GM21528 (cell line): ENCODE measurements around the gene KCNQ2.
"Not testable (repeated sequence)": the region's sequence is repeated elsewhere in the genome, so short reads cannot be mapped to it uniquely, and the experiment has no call there.

Experiments
- ATAC-seq: cut with Tn5 transposase; IDR thresholded peaks from one replicate; pipeline ENCODE4 v1.9.1; 2021; ENCODE audit warnings: mild to moderate bottlenecking, moderate library complexity; ENCODE audit not compliant: unreplicated experiment, low FRiP score

The KCNQ2 gene

DNA sequence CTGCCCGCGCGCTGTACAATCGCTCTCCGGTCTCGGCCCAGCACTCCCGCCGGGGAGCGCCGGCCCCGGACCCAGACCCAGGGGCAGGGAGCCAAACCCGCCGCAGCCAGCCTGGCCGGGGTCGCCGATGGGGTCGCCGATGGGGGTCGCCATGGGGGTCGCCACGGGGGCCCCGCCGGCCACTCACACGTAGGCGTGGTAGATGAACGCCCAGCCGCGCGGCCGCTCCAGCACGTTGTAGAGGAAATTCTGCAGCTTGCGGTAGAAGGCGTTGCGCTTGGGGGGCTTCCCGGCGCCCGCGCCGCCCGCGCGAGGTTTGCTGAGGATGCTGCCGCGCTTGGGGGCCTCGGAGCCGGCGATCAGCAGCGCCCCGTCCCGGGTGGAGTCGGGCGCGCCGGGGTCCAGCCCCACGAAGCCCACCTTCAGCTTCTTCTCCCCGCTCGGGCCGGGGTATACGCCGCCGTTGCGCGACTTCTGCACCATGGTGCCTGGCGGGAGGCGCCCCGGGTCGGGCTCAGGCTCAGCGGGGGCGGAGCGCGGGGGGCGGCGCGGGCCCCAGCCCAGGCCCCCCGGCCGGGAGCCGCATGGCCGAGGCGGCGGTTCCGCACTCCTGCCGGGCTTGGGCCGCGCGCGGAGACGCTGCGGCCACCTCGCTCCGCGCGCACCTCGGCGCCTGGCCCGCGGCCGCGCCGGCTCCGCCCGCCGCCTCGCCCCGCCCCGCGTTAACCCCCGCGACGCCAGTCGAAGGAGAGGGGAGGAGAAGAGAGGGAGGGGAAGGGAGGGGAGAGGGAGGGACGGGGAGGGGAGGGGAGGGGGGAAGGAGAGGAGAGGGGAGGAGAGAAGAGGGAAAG, at the start of gene KCNQ2:
Gene KCNQ2, minus strand, starts transcription at position 675 of the 851 bp plus-strand sequence. Its CDS starts 192 bp downstream, at position 483.
- ATAC-seq = no peak

DNA sequence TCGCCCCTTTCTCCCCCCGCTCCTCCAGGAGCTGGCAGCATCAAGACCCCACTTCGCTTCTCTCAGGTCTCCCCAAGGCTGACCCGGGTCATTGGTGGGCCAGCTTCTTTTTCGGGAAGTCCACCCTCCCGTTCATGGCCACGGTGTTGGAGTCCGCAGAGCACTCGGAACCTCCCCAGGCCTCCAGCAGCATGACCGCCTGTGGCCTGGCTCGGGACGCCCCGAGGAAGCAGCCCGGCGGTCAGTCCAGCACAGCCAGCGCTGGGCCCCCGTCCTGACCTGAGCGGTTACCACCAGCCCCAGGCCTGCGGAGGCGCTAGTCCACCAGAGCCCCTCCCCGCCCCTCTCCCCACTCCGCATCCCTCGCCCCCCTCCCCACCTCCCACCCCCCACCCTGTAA, 49.1 kb upstream of the KCNQ2 start:
- ATAC-seq = no peak

DNA sequence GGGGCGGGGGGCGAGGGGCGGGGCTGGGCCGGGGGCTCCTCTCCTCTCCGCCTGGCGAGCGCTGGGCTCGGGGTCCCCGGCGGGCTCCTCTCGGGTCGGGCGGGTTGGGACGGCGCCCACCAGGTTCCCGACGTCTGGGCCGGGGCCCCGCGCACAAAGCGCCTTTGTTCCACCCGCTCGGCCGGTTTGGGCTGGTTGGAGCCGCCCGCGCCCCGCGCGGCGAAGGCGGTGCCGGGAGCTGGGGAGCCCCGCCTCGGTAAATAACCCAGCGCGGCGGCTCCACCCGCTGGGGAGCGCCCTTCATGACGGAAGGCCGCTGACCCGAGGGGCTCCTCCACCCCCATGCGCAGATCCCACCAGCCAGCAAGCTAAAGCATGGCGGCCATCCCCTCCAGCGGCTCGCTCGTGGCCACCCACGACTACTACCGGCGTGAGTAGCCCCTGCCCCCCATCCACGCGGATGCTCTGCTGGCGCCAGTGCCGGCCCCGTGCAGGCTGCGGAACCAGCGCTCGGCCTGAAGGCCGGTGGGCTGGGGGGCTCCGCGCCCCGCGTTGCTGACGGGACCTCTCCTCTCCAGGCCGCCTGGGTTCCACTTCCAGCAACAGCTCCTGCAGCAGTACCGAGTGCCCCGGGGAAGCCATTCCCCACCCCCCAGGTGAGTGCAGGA, 48.6 kb upstream of the KCNQ2 start:
- ATAC-seq = peak; percentile 25

DNA sequence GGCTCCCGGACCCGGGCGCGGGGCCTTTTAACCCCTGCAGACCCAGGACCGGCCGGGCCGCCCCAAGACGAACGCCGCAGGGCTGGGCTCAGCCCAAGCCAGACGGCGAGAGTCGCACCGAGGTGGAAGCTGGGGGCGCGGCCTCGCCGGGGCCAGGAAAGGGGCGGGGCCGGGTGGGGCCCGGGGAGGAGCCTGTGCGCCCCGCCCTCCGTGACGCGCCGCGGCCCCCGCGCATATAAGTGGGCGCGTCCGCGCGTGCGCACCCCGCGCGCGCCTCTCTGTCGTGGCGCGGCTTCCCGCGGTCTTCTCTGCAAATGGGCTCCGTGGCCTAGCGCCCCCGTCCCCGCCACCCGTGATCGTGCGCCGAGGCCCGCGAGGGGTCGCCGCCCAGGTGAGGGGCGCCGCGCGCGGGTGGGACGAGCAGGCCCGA, 48.1 kb upstream of the KCNQ2 start, which contains the start of gene PPDPF:
Gene PPDPF, plus strand, starts transcription at position 262 of the 430 bp plus-strand sequence. CDS start 544 bp downstream, outside the sequence.
- peak; percentile 66 for ATAC-seq

DNA sequence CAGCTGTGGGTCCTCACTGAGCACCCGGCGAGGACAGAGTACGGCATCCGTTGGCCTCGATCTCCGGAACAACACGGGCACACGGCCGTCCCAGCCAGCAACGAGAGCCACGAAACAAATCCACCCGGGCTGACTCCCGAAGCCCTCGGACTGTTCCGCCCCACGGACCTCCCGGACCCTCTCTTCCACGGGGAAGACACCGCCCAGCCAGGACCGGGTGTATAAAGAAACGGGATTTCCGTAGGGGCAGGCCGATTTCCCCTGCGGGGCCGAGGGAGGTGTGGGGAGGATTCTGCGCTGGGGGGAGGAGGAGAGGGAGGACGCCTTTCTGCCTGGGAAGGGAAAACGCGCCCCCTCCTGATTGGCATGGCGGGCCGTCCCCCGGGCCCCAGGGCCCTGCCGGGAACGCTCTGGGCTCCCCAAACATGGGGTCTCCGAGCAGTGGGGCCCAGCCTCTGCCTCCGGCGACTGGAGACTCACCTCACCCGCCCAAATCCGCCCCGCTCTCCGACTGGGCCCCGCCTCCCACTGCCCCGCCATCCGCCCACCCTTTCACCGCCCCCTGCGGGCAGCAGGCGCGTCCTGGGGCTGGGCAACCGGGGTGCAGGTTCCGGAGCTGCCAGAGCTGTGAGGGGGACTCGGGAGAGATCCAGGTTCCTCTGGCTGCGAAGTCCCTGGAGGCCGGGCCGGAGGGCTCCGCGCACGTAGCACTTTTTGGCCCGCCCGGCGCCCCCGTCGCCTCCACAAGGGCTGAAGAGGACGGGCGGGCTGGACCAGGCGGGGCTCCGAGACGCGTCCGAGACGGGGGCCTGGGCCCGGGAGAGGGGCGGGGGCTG, 47.4 kb upstream of the KCNQ2 start:
- ATAC-seq = peak; percentile 40

DNA sequence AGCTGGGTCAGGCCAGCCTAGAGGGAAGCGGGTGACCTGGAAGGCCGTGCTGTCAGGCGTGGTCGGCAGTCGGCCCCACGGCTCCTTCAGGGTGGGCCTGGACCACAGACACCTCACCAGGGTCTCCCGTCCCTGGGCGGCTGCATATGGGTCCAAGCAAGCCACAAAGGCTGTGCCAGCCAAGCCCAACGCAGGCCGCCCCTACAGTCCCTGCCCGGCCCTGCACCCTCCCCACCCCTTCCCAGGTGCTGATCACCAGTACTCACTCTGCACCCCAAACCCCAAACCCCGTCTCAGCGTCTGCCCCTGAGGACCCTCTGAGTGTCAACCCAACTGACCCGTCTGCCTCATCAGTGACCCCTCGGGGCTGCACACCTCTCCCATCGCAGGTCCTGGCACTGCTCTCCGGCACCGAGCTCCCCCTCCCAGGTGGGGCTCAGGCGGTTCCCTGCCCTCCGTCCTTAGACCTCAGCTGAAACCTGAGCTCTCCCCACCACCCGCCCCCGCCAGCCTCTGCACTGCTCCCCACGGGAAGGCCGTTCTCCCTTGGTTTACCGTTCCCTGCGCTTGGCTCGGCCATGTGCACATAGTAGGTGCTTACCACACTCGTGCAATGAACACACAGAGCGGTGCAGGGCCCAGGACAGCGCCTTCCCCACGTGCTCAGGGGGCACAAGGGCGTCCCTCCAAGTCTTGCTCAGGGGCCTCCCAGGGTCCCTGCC, 46.7 kb upstream of the KCNQ2 start:
- ATAC-seq = no peak

DNA sequence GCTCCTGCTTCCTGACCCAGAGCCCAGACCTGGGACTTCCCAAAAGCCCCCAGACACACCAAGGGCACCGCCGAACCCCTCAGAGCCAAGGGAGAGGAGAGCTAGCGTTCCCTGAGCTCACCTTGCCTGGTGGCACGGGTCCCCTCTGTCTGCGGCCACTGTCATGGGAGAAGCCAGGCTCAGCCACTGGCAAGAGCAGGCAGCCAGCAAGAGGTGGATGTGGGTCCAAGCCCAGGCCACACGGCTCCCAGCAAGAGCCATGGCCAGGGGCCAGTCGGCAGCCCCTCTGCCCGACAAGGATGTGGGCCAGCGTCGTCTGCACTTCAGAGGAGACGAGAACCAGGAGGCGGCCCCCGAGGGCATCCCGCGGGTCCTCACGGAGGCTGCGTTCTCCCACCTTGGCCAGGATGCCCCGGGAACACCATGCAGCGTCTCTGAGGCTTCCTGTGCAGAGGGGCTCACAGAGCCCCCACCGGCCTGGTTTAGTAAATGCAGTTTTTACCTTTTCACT, 46.0 kb upstream of the KCNQ2 start:
- ATAC-seq = no peak

DNA sequence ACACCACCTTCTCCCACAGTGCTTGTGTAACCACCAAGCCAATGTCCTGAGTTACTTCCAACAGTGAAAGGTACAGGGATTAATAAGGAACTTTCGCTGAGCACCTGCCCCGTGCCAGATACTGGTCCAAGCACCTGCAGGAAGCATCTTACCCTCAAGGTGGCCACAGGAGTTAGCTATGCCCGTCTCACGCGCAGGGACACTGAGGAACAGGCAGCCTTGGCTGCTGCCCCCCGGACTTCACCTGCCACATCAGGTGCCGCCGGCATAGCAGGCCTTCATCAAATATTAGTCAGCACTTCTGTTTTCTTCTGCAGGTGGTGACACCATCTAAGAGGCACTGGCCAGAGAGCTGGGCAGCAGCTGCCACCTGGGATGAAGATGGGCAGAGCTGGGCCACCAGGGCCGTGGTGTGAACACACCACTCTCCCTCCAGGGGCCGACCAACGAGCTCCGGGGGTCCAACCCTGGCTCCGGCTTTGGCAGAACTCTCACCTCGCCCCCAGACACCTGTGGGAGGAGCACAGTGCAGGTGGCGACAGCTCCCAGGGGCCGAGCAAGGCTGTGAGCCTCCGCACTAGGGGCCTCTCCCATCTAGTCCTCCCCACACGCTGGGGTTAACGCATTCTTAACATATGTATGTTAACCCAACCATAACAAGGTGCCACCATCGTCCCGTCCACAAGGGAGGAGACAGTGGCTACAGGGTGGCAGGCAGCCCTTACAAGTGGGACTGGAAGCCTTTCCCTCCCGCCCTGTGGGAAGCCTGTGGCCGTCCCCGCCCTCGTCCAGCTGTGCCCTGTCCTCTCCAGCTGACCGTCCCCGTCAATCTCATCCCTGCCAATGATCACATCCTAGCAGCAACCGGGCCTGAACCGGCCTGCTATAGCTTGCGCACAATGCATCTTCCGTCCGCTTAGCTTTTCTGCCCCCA, 45.2 kb upstream of the KCNQ2 start:
- ATAC-seq = no peak

DNA sequence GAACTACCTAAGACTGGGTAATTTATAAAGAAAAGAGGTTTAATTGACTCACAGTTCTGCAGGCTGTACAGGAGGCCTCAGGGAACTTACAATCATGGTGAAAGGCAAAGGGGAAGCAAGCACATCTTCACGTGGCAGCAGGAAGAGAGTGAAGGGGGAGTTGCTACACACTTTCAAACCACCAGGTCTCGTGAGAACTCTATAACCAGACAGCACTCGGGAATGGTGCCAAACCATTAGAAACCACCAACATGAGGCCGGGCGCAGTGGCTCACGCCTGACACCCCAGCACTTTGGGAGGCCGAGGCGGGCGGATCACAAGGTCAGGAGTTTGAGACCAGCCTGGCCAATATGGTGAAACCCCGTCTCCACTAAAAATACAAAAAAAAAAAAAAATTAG, 42.1 kb upstream of the KCNQ2 start:
- ATAC-seq = not testable (repeated sequence)

DNA sequence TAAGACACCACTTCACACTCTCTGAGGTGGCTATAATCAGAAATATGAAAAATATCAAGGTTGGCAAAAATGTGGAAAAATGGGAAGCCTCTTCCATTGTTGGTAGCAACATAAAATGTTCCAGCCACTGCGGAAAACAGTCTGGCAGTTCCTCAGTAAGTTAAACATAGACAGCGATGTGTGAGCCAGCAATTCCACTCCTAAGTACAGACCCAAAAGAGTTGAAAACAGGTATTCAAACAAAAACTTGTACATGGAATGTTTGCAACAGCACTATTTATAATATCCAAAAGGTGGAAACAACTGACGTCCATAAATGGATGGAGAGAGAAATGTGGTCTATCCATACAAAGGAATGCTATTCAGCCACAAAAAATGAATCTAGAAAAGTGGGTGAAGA, 40.8 kb upstream of the KCNQ2 start:
- no peak for ATAC-seq

DNA sequence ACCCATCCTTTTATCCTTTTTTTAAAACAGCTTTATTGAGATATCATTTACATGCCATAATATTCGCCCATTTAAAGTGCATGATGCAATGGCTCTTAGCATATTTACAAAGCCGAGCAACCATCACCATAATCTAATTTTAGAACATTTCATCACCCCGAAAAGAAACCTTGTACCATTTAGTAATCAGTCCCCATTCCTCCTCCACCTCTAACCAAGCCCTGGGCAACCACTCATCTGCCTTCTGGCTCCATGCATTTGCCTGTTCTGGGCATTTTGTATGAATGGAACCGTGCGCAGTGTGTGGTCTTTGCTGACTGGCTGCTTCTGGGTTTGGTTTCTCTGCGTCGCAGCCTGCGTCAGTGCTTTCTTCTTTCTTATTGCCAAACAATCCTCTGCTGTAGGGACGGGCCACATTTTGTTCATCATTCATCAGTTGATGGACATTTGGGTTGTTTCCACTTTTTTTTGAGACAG, 36.7 kb upstream of the KCNQ2 start:
- ATAC-seq = no peak

DNA sequence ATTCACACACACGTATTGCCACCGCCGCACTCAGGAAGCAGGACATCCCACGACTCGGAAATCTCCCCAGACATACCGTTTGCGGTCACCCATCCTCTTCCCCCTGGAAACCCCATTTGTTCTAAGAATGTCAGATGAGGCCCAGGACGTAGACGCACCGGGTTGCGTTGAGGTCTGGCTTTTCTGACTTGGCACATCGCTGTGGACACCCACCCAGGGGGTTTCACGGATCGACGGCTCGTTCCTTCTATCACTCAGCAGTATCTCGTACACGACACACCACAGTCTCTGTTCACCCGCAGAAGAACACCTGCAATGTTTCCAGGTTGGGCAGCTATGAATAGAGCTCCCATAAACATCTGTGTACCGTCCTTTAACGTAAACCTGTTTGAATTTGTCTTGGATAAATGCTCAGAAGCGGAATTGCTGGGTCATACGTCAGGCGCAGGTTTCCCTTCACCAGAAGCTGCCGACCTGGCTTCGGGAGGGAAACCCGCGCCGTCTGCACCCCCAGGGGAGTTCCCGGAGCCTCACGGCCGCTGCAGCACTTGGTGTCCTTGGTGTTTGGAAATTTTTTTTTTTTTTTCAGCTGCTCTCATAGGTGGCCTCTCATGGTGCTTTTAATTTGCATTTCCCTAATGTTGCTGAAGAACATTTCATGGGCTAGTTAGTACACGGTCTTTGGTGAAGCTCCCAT, 35.8 kb upstream of the KCNQ2 start:
- ATAC-seq = no peak

DNA sequence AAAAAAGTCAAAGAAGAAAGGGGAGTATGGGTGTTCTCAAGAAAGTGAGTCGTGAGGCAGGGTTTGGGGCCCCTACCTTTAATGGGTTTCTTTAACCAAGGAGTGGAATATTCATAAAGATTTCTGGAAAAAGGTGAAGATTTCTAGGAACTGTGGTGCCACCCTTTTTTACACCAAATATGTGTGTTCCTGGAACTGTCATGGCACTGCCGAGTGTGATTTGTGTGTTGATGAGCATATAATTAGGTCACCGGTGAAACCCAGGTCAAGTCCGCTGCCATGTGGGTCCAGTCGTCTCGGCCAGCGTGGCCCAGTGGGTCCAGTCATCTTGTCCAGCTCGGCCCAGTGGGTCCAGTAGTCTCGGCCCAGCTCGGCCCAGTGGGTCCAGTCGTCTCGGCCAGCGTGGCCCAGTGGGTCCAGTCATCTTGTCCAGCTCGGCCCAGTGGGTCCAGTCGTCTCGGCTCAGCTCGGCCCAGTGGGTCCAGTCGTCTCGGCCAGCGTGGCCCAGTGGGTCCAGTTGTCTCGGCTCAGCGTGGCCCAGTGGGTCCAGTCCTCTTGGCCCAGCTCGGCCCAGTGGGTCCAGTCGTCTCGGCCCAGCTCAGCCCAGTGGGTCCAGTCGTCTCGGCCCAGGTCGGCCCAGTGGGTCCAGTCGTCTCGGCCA, 34.8 kb upstream of the KCNQ2 start:
- ATAC-seq = no peak

DNA sequence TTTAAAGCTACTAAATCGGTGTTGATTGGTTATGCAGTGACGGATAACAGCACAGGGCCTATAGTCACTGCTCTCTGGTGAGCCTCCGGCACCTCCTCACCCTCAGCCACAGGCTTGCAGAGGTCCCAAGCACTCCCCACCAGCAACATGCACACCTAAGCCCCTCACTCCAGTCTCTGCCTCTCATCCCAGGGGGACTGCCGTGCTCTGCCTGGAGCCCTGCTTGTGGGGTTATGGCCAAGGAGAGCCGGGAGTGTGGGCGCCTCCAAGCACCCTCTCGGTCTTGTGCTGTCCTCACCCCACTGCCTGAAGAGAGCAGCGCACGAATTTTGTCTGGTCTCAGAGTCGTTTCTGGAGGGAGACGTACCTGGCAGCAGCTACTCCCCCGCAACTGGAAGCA, 33.3 kb upstream of the KCNQ2 start:
- ATAC-seq = no peak

DNA sequence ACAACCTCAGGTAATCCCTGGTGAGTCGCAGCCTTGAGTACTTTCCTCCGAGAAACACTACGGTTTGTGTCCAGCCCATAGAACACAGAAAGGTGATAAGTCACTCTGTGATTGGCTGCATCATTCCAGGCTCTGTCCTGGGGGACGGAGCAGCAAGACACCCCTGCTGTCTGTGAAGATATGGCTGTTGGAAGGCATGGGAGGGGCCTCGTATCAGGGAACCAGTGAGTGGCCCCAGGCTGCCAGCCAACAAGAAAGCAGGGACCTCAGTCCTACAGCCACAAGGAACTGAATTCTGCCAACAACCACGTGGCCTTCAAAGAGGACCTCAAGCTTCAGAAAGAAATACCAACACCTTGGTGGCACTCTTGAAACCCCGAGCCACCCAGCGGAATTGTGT, 32.8 kb upstream of the KCNQ2 start:
- ATAC-seq = no peak

DNA sequence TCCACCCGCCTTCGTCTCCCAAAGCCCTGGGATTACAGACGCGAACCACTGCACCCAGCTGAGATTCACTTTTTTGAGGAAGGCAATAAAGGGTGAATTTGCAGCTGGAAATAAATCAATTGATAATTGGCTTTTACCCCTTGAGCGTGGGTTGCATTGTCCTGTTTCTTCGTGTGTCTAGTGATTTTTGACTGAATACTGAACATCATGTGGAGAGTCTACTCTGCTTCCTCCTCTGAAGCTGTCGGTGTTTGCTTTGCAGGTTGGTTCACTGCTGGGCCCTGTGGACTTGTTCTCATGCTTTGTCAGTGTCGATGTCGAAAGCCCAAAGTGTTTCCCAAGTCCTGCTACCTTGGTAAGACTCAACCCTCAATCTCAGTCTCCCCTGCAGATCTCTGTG, 32.2 kb upstream of the KCNQ2 start:
- no peak for ATAC-seq

DNA sequence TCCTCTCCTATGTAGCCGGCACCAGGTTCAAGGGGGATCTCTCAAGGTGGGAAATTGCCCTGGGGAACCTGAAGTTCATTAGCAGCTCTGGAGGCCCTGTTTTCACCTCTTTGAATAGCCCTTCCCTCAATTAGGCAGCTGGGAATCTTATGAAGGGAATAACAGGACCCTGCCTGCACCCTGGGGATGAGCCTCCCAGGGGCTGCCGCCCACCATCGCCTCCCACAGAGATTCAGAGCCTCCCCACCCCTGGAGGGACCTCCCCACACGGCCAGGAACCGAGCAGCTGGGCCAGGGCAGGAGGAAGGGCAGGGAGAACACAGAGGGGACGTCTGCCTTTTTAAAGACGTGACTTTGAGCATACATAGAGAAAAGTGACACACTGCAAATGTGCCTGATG, 31.1 kb upstream of the KCNQ2 start:
- no peak for ATAC-seq

DNA sequence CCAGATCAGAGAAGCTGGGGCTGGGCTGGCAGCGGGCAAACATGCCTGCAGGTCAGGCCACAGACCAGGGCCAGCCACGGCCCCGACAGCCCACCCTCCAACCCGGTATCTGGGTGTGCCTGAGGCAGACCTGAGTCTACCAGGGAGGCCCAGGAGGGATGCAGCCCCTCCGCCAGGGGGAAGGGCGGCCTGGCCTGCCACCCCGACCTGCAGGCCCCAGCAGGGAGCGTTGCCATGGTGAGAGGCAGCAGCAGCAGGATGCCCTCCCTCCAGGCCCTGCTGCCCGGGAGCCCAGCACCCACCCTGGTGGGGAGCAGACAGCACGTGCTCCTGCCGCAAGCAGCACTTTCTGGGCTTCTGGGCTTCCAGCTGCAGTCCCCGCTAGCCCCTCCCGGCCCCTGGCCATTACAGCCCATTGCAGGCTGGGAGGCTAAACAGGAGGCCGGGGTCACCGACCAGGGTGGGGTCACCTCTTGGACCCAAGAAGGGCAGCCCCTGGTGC, 30.3 kb upstream of the KCNQ2 start:
- no peak for ATAC-seq
